ENCODE measurements around the gene PLEKHA1. TPM values are rescaled to one million over a fixed set of nuclear protein-coding genes. Genes with fewer than 3 reads are reported as not detected.

PLEKHA1 gene
- total RNA-seq, 1 experiment from 2014 or later: 18.9 TPM

DNA sequence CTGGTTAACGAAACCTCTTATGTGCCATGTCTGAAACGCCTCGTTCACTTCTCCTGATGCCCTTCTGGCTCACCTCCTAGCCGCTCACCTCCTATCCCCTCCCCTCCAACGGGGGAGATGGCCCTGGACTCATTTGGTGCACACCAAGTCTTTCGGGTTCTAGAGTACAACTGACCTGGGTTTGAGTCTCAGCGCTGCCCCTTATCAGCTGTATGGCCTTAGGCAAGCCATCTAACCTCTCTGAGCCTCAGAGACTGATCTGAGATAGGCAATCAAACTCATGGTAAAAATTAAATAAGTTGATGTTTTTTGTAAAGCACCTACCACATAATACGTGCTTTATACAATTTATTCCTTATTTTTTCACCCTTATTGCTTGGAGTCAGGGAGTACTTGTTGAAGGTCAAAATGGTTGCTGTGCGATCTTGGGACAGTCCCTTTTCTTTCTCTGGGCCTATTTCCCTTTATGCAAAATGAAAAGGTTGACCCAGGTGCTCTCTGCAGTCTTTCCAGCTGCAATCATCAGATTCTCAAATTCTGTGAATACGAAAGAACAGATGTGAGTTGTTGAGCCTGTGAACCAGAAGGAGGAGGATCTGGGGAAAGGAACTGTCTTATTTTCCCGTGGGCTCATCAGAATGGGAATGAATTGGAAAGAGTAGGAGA, 31.2 kb upstream of the PLEKHA1 start:
- POLR2A ChIA-PET (ENCODE audit: low non-redundant PET): no interaction called here
- CTCF ChIA-PET: interaction anchor here (0.7 to 2.3 kb wide), 3 partner anchors 91 to 222 kb away, joined by 3 to 9 read pairs (median 3); no protein-coding TSS in a partner anchor
- H3K4me1 ChIP-seq (ENCODE audit: insufficient read depth, low read length, poor library complexity, severe bottlenecking): no peaks in the 10 kb centered on the region
- no peaks in the 10 kb centered on the region for H3K9me3 ChIP-seq (ENCODE audit: low read depth, low read length, poor library complexity, severe bottlenecking)
- BruUV-seq (replicated peaks): no TSS peak
- no peak overlapping the region for H3K4me3 ChIP-seq (ENCODE audit: low read depth, low read length, poor library complexity, severe bottlenecking)
- no peaks in the 10 kb centered on the region for H3K27me3 ChIP-seq (replicated peaks; ENCODE audit: insufficient read depth, low read depth, low read length, poor library complexity)
- intact Hi-C loops (cut with micrococcal nuclease; ENCODE audit: unreplicated experiment): loop anchor here (2.0 kb wide), 1 partner anchor 94 kb away; no protein-coding TSS in a partner anchor
- TF ChIP-seq, protein P1, sequence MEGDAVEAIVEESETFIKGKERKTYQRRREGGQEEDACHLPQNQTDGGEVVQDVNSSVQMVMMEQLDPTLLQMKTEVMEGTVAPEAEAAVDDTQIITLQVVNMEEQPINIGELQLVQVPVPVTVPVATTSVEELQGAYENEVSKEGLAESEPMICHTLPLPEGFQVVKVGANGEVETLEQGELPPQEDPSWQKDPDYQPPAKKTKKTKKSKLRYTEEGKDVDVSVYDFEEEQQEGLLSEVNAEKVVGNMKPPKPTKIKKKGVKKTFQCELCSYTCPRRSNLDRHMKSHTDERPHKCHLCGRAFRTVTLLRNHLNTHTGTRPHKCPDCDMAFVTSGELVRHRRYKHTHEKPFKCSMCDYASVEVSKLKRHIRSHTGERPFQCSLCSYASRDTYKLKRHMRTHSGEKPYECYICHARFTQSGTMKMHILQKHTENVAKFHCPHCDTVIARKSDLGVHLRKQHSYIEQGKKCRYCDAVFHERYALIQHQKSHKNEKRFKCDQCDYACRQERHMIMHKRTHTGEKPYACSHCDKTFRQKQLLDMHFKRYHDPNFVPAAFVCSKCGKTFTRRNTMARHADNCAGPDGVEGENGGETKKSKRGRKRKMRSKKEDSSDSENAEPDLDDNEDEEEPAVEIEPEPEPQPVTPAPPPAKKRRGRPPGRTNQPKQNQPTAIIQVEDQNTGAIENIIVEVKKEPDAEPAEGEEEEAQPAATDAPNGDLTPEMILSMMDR (conservative IDR thresholded peaks at IDR 0.05; ENCODE audit: low read depth, low read length): no peak
- no peak for TF ChIP-seq EZH2 (IDR thresholded peaks at IDR 0.05; ENCODE audit: borderline replicate concordance, low read depth, low read length, poor library complexity, severe bottlenecking)
- no peak overlapping the region for H3K27ac ChIP-seq (ENCODE audit: low read depth, low read length, poor library complexity, severe bottlenecking)
- no peak for DNase-seq (ENCODE audit: low spot score)
- no peaks in the 10 kb centered on the region for H3K36me3 ChIP-seq (ENCODE audit: insufficient read depth, low read length, poor library complexity, severe bottlenecking)

DNA sequence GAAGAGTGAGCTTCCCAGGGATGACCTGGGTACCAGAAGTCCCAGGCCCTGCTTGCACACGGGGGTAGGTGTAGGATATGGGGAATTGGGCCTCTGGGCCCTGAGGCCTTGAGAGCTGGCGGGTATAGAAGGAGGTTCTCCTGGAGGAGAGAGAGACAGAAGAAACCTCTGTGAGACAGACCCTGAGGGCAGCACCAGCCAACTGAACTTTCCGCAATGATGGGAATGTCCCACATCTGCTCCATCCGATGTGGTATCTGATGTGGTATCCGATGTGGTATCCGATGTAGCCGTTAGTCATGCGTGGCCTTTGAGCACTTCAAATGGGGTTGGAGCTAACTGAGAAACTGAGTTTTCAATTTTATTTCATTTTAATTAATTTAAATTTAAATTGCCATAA, 30.6 kb upstream of the PLEKHA1 start:
- DNase-seq (ENCODE audit: low spot score): no peak
- TF ChIP-seq, protein P1 (conservative IDR thresholded peaks at IDR 0.05; ENCODE audit: low read depth, low read length): no peak
- TF ChIP-seq EZH2 (IDR thresholded peaks at IDR 0.05; ENCODE audit: borderline replicate concordance, low read depth, low read length, poor library complexity, severe bottlenecking): no peak
- intact Hi-C loops (cut with micrococcal nuclease; ENCODE audit: unreplicated experiment): loop anchor here (2.0 kb wide), 1 partner anchor 93 kb away; no protein-coding TSS in a partner anchor
- Histone ChIP-seq H3K9me3 (ENCODE audit: low read depth, low read length, poor library complexity, severe bottlenecking) (no peaks in the 10 kb centered on the region), H3K4me1 (ENCODE audit: insufficient read depth, low read length, poor library complexity, severe bottlenecking) (no peaks in the 10 kb centered on the region), H3K27ac (ENCODE audit: low read depth, low read length, poor library complexity, severe bottlenecking) (no peak overlapping the region), H3K27me3 (replicated peaks; ENCODE audit: insufficient read depth, low read depth, low read length, poor library complexity) (no peaks in the 10 kb centered on the region), H3K36me3 (ENCODE audit: insufficient read depth, low read length, poor library complexity, severe bottlenecking) (no peaks in the 10 kb centered on the region), H3K4me3 (ENCODE audit: low read depth, low read length, poor library complexity, severe bottlenecking) (no peak overlapping the region)
- POLR2A ChIA-PET (ENCODE audit: low non-redundant PET): interaction anchor here (0.6 kb wide), 1 partner anchor 184 kb away, joined by 3 read pairs; no protein-coding TSS in a partner anchor
- CTCF ChIA-PET: interaction anchor here (2.3 kb wide), 1 partner anchor 222 kb away, joined by 9 read pairs; no protein-coding TSS in a partner anchor
- no TSS peak for BruUV-seq (replicated peaks)

DNA sequence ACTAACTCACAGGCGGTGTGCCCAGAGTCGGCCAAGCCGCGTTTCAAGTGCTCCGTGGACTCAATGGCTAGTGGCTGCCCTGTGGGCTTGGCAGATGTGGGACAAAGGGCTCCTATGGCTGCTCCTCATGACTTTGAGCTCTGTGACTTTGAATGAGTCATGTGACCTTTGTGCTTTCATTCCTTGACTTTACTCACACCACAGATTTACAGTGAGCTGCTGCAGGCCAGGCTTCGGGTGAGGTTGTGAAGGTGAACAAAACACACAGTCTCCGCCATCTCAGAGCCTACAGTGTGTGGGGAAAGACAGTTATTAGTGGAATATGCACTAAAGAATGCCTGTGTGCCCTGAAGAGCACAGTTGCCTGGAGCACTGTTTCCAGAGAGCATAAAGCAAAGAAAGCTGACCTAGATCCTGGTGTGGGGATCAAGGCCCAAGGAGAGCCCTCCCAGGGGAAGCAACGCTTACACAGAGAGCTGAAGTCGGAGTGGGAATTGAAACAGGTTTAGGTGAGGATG, 29.7 kb upstream of the PLEKHA1 start:
- POLR2A ChIA-PET (ENCODE audit: low non-redundant PET): no interaction called here
- BruUV-seq (replicated peaks): no TSS peak
- no peaks in the 10 kb centered on the region for H3K27me3 ChIP-seq (replicated peaks; ENCODE audit: insufficient read depth, low read depth, low read length, poor library complexity)
- no peak for DNase-seq (ENCODE audit: low spot score)
- CTCF ChIA-PET: interaction anchor here (2.3 kb wide), 1 partner anchor 221 kb away, joined by 9 read pairs; no protein-coding TSS in a partner anchor
- no peak overlapping the region for H3K27ac ChIP-seq (ENCODE audit: low read depth, low read length, poor library complexity, severe bottlenecking)
- H3K36me3 ChIP-seq (ENCODE audit: insufficient read depth, low read length, poor library complexity, severe bottlenecking): no peaks in the 10 kb centered on the region
- no peaks in the 10 kb centered on the region for H3K9me3 ChIP-seq (ENCODE audit: low read depth, low read length, poor library complexity, severe bottlenecking)
- no peaks in the 10 kb centered on the region for H3K4me1 ChIP-seq (ENCODE audit: insufficient read depth, low read length, poor library complexity, severe bottlenecking)
- TF ChIP-seq EZH2 (IDR thresholded peaks at IDR 0.05; ENCODE audit: borderline replicate concordance, low read depth, low read length, poor library complexity, severe bottlenecking): no peak
- TF ChIP-seq, protein P1 (conservative IDR thresholded peaks at IDR 0.05; ENCODE audit: low read depth, low read length): no peak
- intact Hi-C loops (cut with micrococcal nuclease; ENCODE audit: unreplicated experiment): no loop called here
- H3K4me3 ChIP-seq (ENCODE audit: low read depth, low read length, poor library complexity, severe bottlenecking): no peak overlapping the region

Measured in A673 (cell line).